GM12878 (cell line): ENCODE results near the gene ANKRD13A. TPM values are rescaled to one million over a fixed set of nuclear protein-coding genes. Genes with fewer than 3 reads are reported as not detected.

ENCODE experiments used
- ATAC-seq: fragments of 200-7000 bp; cut with Tn5 transposase; 3 replicates; pipeline ENCODE4 v1.9.1; 2020; ENCODE audit warnings: mild to moderate bottlenecking, moderate library complexity
- BruUV-seq: library from RNA; stranded (reverse); fragments of 400-500 nt; replicated peaks from 2 replicates; lab custom pipeline; 2021; lab: Mats Ljungman, UMichigan
- CTCF ChIA-PET: fragments of 300-600 bp; sonication (Branson Sonifier 250); formaldehyde crosslinking; extraction: SDS; loops from one replicate; lab custom pipeline; 2021; ENCODE audit warnings: inconsistent platforms; lab: Yijun Ruan, JAX
- POLR2A ChIA-PET: fragments of 350-600 bp; formaldehyde crosslinking; extraction: SDS; loops from one replicate; lab custom pipeline; 2021; ENCODE audit warnings: inconsistent platforms; lab: Charles Lee
- RAD21 ChIA-PET: fragments of 300-600 bp; sonication (Branson Sonifier 250); formaldehyde crosslinking; loops from one replicate; lab custom pipeline; 2023; ENCODE audit warnings: antibody characterized with exemption; ENCODE audit not compliant: unreplicated experiment; lab: Charles Lee
- SMC1A ChIA-PET: fragments of 300-600 bp; sonication (Branson Sonifier 250); formaldehyde crosslinking; loops from one replicate; lab custom pipeline; 2023; ENCODE audit not compliant: unreplicated experiment, uncharacterized antibody; lab: Charles Lee
- DNase-seq: peaks from one replicate; pipeline ENCODE4 v3.0.0-alpha.2; 2011; ENCODE audit warnings: low read depth, low spot score
- FAIRE-seq: peaks from 3 replicates; lab custom pipeline; 2011; peaks lifted over from hg19 to GRCh38; lab: Jason Lieb, UNC
- H2AFZ ChIP-seq: 2 replicates; pipeline ENCODE4 v1.6.0; 2011; ENCODE audit warnings: low read depth, low read length, control low read depth; ENCODE audit not compliant: control insufficient read depth
- H3K27ac ChIP-seq: 2 replicates; pipeline ENCODE4 v1.5.1; 2011; ENCODE audit warnings: control low read depth; ENCODE audit not compliant: control insufficient read depth, insufficient read depth
- H3K27me3 ChIP-seq, 2 experiments: replicated peaks in 1 of 2; 2 replicates each; pipeline versions ENCODE4 v1.6.0 to v1.6.1; 2011; ENCODE audit warnings: low read length in 1 of 2; ENCODE audit not compliant: control insufficient read depth in 2 of 2, insufficient read depth in 2 of 2
- H3K36me3 ChIP-seq, 2 experiments: 2 replicates each; pipeline ENCODE4 v1.5.1; 2011; ENCODE audit warnings: low read length in 1 of 2; ENCODE audit not compliant: control insufficient read depth in 2 of 2, insufficient read depth in 2 of 2
- H3K4me1 ChIP-seq: 2 replicates; pipeline ENCODE4 v1.6.1; 2011; ENCODE audit warnings: mild to moderate bottlenecking, low read length, moderate library complexity, mixed read lengths; ENCODE audit not compliant: control insufficient read depth, insufficient read depth
- H3K4me2 ChIP-seq: 2 replicates; pipeline ENCODE4 v1.6.0; 2011; ENCODE audit warnings: control low read depth; ENCODE audit not compliant: control insufficient read depth, insufficient read depth
- H3K4me3 ChIP-seq: fragments of 200-600 bp; sonication (generic); 2 replicates; pipeline ENCODE4 v1.5.1; 2016
- H3K79me2 ChIP-seq: 2 replicates; pipeline ENCODE4 v1.6.0; 2011; ENCODE audit warnings: low read length; ENCODE audit not compliant: control insufficient read depth, insufficient read depth
- H3K9ac ChIP-seq: 2 replicates; pipeline ENCODE4 v1.8.0; 2011; ENCODE audit warnings: low read length, control low read depth, mixed read lengths; ENCODE audit not compliant: control insufficient read depth, insufficient read depth
- H3K9me3 ChIP-seq: replicated peaks from 3 replicates; pipeline ENCODE4 v1.5.1; 2011; ENCODE audit warnings: mild to moderate bottlenecking, low read length; ENCODE audit not compliant: control insufficient read depth, insufficient read depth
- H4K20me1 ChIP-seq: 2 replicates; pipeline ENCODE4 v1.6.0; 2011; ENCODE audit not compliant: control insufficient read depth, insufficient read depth
- BHLHE40 ChIP-seq, 2 experiments: fragments of 450-650 bp in 1 of 2; IDR thresholded peaks; 2 replicates each; pipeline ENCODE4 v1.6.1; 2011 to 2017; ENCODE audit warnings: low read depth in 2 of 2, borderline replicate concordance in 1 of 2, improper control_type of control experiment in 1 of 2, low read length in 1 of 2, mild to moderate bottlenecking in 1 of 2
- E2F8 ChIP-seq: fragments of 450-650 bp; IDR thresholded peaks from 2 replicates; pipeline ENCODE4 v1.6.1; 2018; ENCODE audit warnings: mild to moderate bottlenecking, low read depth, moderate library complexity; ENCODE audit not compliant: partially characterized antibody
- KAT2A ChIP-seq: conservative IDR thresholded peaks from 2 replicates; pipeline ENCODE4 v1.6.1; 2011; ENCODE audit warnings: low read depth, low read length; ENCODE audit not compliant: control insufficient read depth
- REST ChIP-seq: IDR thresholded peaks from 2 replicates; pipeline ENCODE4 v1.6.1; 2012; ENCODE audit warnings: mild to moderate bottlenecking, low read depth, low read length
- SP1 ChIP-seq: IDR thresholded peaks from one replicate; pipeline ENCODE4 v1.6.1; 2011; ENCODE audit warnings: low read depth, low read length
- ZNF622 ChIP-seq: fragments of 450-650 bp; IDR thresholded peaks from 2 replicates; pipeline ENCODE4 v1.6.1; 2017; ENCODE audit warnings: mild to moderate bottlenecking, inconsistent platforms
- ZZZ3 ChIP-seq: IDR thresholded peaks from 2 replicates; pipeline ENCODE4 v1.6.1; 2011; ENCODE audit warnings: low read depth; ENCODE audit not compliant: control insufficient read depth, insufficient read length
- WGBS: methylation state at CpG from one replicate; pipeline ENCODE4 v1.1.6; 2016; ENCODE audit warnings: low lambda C conversion rate; ENCODE audit not compliant: insufficient replicate concordance, insufficient coverage; ENCODE audit errors: missing lambda C conversion rate; 5-methylcytosine and 5-hydroxymethylcytosine counted together
- in situ Hi-C: fragments of 300-500 bp; cut with MboI; formaldehyde crosslinking; loops from 9 replicates; pipeline ENCODE4 v1.14.3; 2018; ENCODE audit warnings: mixed read lengths
- intact Hi-C: fragments of 100-400 bp; cut with micrococcal nuclease; formaldehyde crosslinking; loops from one replicate; pipeline ENCODE4 v1.14.2; 2022; ENCODE audit not compliant: unreplicated experiment
- polyA plus RNA-seq, 11 experiments: library from polyadenylated mRNA; depleted of rRNA in 4 of 11; unstranded in 6 of 11; stranded (reverse) in 5 of 11; fragments of >200 nt; fragmentation: Nextera tagmentation in 4 of 11; fragmentation: Illumina TruSeq in 1 of 11; extraction: Ambion mirVana in 4 of 11; extraction: Trizol in 1 of 11; gene quantifications; 1 replicate in 1 of 11; 2 replicates in 10 of 11; pipeline versions ENCODE4 v1.2.1 to v1.2.3, GENCODE V29; 2011 to 2016; ENCODE audit warnings: inconsistent platforms in 2 of 11, missing spikeins in 2 of 11, low read depth in 1 of 11
- total RNA-seq, 4 experiments: library from RNA; depleted of rRNA in 3 of 4; stranded (reverse); fragments of >200 nt in 3 of 4; fragmentation: Illumina TruSeq in 1 of 4; extraction: Trizol in 1 of 4; gene quantifications; 2 replicates each; pipeline versions ENCODE4 v1.2.1 to v1.2.3, GENCODE V29; 2013 to 2021

Gene ANKRD13A
- total and polyA plus RNA-seq, 10 of the 15 experiments (the other 5 are each of a cell fraction or from before 2014, with no cell fraction given), result 10.2 to 93.4 (median 76.5) TPM

- Histone ChIP-seq H3K36me3 (peaks cover 16 to 50% of the 10 kb centered on the region in 2 experiments), H3K27ac (no peak overlapping the region), H3K9ac (no peak overlapping the region), H3K4me1 (peaks cover 9% of the 10 kb centered on the region), H3K9me3 (peaks cover 2% of the 10 kb centered on the region; the same call in 2 of the 3 replicates), H3K4me2 (no peak overlapping the region), H4K20me1 (no peaks in the 10 kb centered on the region), H3K79me2 (no peaks in the 10 kb centered on the region), H2AFZ (no peak overlapping the region), H3K27me3 (no peaks in the 10 kb centered on the region), H3K4me3 (no peak overlapping the region)
- no peak for FAIRE-seq
- no peak for DNase-seq
- TF ChIP-seq REST (no peak), E2F8 (no peak), BHLHE40 (IDR thresholded peaks at IDR 0.05; ENCODE audit: borderline replicate concordance in 1 of 2, low read depth in 2 of 2, low read length in 1 of 2) (no peak), KAT2A (no peak), SP1 (no peak), ZNF622 (no peak), ZZZ3 (no peak)
- 98% methylated on average over 5 of the region's 5 CpGs for WGBS
- in situ Hi-C loops, result no loop called here
- POLR2A ChIA-PET, result no interaction called here
- CTCF ChIA-PET, result no interaction called here
- no peak for ATAC-seq
- RAD21 ChIA-PET, result no interaction called here
- BruUV-seq, result no TSS peak
- intact Hi-C loops, result no loop called here
- SMC1A ChIA-PET, result interaction anchor here (1.6 to 2.5 kb wide), 2 partner anchors 11 to 41 kb away, joined by 4 to 7 read pairs; no protein-coding TSS in a partner anchor
Observed at GRCh38 chr12:109981311-109981710, 17.9 kb upstream of the ANKRD13A start.
